ENCODE results near the gene MAST2.

DNA sequence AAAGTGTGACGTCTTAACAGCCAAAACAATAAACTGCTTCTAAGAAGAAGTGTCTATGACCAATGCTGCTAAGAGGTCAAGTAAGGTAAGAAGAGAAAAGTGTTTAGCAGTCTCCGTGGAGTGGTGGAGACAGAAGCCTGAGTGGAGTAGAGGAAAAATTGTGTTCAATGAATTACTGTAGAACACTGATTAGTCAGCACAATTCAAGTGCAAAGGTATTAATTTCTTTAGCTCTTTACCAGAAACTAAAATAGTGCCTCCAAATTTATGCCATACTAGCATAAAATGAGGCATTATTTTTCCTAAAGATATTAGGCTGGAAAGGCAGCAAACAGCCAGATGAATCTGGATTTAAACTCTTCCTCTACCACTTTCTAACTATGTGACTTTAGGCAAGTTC is 272.9 kb downstream of the MAST2 start:
- TF ChIP-seq POLR2A (IDR thresholded peaks at IDR 0.05; ENCODE audit: low read depth, low read length) (no peak), POLR2AphosphoS5 (IDR thresholded peaks at IDR 0.05; ENCODE audit: low read depth, low read length) (no peak)
